ENCODE measurements around the gene MYOG.

The MYOG gene

DNA sequence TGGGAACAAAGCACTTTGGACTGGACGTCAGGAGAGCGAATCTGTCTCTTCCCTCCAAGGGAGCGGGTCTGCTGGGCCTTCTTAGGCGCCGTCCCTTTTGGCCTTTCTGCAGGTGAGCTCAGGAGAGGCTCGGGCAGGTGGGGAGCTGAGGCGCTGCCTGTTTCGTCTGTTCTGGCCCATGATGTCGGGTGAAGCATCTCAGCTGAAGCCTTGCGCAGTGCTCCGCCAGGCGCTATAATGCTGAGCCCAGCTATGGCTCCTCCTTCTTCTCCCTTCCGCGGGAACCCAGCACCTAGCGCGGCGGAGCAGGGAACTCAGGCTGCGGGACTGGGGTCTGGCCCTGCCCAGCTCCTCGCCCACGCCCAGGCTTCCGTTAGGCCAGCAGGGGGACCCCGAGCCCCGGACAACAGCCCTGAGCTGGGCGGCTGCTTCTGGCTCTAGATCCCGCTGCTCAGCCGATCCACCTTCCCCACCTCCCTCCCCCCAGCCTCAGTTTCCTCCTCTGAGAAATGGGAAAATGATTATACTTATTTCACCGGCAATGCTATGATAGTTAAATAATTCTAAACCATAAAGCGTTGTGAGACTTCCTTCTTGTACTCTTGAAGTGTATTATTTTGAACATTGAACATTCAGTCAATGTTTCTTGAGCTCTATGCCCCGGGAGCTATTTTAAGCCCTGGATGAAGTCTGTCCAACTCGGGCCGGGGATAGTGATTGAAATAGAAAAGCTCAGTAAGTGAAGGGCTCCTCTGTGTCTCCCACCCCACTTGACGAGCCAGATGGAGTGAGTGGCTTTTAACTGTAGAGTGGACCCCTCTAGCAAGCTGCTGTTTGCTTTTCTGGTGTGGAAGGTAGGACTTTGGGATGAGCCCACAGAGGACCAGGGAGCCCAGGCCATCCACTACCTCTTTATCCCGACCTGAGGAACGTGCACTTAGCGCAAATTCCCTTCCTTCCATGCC, 32.1 kb upstream of the MYOG start:
- peak; percentile 93 for DNase-seq

DNA sequence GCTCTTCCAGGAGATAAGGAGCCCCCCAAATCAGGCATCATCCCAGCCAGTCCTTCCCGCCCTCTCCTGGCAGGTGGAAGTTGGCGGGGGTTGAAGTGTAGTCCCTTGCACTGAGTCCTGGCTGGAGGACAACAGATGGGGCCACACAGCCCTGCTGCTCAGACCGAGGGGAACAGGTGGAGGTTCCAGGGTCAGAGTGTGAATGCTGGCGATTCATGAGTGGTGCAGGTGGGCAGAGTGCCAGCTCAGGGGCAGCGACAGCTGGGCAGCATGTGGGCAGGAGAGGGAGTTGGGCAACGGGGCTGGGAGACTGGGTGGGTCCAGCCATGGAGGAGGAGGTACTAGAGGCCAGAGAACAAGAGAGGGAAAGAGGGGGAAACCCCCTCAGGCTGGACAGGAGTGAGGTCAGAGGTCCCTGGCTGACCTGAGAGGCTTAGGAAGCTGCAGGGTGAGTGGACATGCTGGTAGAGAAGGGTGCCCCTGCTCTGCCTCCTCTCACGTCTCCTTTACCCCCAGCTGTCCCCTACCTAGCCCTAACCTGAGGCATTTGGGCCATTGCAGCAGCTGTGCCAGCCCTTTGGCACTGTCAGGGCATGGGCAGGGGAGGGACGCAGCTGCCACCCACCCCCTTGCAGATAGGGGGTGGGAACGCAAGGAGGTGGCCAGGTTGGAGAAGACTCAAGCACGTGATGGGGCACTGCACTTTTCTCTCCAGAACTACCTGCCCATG, 30.4 kb upstream of the MYOG start:
- DNase-seq = peak; percentile 75

DNA sequence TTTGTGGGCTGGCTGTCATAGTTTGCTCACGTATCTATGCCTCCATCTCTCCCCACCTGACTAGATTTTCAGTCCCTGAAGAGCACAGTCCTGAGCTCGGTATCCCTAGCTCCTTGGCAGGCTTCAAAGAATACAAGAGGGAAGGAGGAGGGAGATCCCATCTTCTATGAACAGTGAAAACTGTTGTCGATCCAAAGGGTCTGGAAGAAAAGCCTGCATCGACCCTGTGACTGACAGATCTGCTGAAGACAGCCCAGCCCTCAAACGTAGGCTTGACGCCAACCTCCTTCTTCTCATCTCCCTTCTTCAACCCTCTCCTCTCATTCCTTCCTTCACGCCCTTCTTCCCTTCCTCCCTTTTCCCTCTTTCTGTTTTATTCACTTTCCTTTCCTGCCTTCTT, 28.4 kb upstream of the MYOG start:
- no peak for DNase-seq

DNA sequence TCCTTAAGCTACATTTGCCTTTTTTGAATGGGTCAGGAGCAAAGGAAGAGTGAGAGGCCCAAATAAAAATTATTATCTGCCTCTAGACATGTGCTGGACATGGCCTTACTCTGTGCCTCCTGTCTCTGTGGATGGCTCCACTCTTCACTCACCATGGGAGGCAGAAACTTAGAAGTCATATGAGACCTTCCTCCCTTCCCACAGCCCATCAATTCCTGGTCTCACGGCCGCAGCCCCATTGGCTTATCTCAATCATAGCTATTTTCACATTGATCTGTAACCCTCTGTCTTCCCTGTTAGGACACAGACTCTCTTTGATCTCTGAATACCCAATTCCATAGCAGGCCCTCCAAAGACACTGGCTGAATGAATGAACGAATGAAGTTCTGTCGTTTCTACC, 27.5 kb upstream of the MYOG start:
- no peak for DNase-seq

DNA sequence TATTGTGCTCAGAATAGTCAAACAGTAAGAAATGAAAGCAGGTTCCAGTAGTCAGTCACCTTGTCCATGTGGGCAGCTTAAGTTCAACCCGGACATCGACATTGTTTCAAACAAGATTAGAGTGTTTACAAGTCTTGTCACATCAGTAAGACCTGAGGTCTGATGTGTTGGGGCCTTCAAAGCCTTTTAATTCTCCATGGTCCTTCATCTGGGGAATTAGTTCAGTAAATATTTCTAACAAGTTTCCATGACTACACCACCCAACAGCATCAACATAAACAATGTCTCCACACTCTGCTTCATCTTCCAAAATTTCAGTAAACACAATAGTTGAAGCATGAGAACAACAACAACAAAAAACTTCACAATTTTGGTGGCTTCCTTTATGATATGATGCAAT, 26.7 kb upstream of the MYOG start:
- peak; percentile 59 for DNase-seq

DNA sequence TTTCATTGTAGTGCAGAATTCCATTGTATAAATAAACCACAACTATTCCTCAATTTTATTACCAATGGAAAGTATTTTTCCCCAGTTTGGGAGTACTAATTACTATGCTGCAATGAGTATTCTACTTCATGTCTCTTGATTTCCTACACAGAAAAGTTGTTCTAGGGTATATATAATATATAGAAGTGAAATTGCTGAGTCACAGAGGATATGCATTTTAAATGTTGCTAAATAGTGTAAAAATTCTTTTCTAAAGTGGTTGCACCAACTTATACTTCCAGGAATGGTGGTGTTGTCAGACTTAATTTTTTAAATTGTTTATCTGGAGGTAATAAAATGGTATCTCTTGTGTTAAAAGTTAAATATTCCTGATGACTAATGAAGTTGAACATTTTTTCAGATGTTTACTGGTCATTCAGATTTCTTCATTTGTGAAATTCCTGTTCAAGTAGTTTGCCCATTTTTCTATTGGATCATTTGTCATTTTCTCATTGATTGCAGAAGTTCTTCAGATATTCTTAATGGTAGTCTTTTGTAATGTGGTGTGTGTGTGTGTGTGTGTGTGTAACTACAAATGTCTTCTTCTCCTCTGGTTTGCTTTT, 19.1 kb upstream of the MYOG start:
- DNase-seq = no peak

DNA sequence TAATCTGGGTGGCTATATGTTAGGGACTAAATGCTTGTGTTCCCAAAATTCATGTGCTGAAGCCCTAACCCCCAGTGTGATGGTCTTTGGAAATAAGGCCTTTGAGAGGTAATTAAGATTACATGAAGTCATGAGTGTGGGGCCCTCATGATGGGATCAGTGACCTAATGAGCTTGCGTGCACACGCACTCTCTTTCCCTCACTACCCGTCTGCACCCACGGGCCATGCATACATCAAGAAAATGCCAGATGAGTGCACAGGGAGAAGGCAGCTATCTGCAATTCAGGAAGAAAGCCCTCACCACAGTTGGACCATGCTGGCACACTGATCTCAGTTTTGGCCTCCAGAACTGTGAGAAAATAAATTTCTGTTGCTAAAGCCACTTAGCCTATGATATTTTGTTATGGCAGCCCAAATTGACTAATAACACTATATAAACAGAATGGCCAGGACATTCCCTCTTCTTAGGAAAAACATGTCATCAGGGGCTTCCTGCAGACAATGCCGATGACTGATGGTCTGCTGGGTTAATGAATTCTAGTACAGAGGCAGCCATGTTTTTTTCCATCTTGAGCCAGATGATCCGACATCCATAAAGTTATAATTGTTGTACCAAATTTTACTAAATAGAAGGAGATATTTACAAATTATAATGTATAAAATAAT, 18.1 kb upstream of the MYOG start:
- DNase-seq = peak; percentile 69

DNA sequence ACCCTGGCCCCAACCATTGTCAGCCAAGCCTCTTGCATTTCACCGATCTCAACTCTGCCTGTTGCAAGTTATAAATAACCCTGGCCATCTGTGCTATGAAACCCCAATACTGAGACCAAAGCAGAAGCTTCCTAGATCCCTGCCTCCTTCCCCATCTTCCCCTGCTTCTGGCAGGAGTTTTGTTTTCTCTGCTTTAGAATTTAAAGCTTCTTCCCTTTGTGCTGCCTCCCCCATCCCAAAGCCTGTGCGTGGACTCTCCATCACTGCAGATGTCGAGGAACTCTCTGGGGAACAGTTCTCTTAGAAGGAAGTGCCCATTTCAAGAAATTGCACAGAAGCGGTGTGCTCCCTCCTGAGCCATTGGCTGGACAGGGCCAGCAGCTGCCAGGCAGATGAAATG, 17.4 kb upstream of the MYOG start:
- peak; percentile 69 for DNase-seq

DNA sequence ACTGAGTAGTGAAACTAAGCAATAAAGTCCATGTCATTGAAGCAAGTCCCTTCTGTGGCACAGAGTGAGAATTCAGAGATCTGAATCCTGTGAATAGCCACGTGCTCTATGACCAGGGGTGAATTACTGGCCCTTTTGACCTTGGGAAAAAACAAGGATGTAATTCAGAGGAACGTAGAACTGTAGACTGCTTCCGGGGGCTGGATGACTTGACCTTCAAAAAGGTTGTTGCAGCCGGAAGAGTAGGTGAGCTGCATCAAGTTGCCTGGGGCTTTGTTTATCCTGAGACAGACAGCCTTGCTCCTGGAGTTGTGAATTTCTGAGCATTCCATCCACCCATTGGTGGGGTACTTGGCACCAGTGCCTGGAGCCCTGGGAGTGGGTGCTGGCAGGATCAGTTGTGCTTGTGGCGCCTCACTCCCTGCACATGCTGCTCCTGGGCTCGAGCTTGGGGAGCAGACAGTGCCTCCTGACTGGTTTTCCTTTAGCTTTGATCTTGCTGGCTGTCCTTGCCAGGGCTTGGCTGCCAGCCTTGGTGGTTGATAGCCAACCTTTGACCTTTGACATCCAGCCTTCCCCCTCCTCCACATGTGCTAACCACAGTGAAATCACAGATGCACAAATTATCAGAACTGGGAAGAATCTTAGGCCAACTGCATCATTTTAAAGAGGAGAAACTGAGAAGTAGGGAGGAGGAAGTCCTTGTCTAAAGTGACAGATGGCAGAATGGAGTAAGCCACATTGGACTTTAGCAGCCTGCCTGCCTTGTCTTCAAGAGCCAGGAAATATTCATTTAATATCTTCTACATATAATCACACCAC, 16.2 kb upstream of the MYOG start:
- peak; percentile 47 for DNase-seq

DNA sequence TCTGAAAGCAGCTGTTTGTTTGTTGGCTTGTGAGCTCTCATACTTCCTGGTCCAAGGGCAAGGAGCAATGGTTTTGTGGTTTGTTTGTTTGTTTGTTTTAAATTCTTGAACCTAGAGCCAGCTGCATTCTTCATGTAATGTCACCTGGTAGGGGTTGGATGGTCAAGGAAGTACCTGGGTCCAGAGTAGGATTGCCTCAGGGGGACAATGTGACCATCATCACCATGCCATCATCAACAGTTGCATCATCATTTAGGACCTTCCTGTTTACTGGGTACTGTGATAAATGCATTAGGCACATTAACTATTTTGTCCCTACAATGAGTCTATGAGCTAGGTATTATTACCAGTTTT, 14.7 kb upstream of the MYOG start:
- no peak for DNase-seq

DNA sequence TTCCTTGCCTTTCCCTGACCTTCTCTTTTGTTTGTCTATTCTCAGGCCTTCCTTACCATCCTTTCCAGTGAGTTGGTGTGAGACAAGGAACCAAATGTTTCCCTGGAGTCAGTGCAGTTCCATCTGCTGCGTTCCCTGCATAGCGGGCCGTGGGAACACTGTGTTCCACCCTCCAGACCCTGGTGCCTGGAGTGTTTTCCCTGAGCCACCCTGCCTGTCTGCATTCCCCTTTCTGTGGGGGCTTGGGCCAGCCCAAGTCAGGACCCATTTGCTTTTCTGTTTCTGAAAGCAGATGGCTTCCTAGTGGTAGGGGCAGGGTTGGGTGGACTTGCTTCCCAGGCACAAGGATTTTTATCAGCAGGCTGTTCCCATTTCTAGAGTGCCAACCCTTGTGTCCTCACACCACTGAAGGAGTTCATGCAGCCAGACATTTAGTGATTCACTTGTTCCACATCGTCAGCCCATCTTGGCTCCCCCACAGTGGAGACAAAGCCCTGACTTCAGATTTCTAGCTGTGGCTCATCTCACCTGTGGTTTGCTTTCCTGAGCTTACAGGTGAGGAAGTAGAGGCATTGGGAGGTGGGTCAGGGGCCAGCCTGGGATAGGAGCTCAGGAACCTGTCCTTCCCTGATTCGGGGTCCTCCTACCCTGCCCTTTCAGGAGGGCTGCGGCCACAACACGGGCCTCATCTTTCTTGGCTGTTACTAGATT, 14.1 kb upstream of the MYOG start:
- no peak for DNase-seq

DNA sequence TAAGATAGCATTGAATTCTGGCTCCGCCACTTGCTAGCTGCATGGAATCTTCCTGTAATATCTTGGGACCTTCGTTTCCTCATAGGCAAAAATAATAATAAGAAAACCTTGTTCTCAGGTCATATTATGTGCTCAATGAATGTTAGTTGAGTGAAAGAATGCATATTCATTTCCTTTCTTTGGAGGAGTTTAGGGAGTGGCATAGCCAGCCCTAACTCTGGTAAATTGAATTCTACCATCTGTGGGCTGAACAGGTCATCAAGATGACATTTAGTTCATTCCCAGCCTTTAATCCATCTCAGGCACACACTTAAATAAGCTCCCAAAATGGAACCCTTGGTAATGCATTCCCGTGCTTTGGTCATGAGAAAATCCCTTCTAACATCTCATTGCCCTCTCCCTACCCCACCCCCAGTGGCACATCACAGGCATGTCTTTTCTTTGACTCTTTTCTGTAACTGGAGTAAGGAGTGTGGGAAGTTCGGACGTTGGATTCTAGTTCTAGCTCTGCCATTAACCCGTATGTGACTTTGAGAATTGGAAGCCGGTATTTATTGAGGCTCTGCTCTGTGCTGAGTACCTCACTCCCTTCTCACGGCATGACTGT, 13.2 kb upstream of the MYOG start:
- peak; percentile 57 for DNase-seq

DNA sequence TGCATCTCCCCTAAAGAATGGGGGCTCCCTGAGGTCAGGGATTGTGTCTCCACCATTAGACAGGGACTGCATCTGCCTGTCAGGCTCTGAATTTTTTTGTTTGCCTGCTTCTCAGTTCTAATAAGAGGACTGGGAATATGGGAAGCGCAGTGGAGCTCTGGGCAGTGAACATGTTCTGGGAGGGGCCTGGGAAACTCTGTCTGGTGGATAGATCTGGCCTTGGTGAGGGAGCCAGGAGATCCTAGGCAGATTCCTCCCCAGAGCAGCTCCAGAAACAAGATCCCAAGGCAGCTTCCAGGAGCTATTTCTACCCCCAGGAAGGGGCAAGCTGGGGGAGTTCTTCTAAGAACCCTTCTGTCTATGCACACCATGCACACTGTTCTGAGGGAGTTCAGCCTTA, 12.6 kb upstream of the MYOG start:
- no peak for DNase-seq

DNA sequence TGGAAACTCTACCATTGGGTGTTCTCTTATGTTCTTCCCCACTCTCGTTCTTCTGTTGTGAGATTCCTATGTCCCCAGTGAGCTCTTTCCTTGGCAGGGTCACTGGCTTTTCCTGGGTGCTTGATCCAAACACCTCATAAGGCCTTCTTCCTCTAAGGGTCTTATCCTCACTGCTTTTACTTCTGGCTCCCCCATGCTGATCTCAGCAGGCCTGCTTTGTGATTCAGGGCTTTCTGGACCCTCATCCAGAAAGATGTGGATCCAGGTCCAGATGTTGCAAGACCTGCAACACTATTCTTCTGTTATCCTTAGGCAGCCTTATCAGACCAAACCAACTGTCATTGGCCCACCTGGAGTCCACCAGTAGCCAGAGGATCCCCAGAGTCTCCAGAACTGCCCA, 11.2 kb upstream of the MYOG start:
- peak; percentile 51 for DNase-seq

DNA sequence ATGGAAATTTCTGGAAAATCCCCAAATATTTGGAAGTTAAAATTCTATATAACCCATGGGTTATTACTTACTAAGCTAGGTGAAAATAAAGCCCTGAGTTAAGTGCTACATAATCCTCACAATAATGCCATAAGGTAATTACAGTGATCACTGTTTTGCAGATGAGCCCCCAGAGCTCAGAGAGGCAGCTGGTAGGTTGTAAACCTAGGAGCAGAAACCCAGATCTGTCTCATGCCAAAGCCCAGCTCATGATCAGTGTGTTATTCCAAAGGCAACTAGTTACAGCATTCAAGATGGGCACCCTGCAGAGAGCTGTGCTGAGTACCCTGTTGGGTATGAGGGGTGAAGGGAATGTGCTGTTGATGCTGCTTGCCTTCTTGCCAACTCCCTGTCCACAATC, 10.8 kb upstream of the MYOG start:
- DNase-seq = peak; percentile 96

DNA sequence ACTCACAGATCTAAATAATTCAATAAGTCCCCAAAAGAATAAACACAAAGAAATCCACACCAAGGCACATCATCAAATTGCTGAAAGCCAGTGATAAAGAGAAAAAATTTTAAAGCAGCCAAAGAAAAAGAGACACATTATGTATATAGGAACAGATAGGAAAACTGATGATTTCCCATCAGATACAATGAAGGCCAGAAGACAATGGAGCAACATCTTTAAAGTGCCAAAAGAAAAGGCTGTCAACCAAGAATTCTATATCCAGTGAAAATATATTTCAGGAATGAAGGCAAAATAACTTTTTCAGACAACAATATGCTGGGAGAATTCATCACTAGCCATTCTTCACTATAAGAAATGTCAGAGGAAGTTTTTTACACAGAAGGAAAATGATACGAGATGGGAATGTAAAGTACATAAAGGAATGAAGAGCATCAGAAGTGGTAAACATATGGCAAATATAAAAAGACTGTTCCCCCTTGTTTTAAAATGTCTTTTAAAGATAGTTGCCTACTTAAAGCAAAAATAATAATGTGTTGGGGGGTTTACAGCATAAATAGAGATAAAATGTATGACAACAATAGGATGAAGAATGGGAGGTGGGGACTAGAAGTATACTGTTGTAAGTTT, 9.4 kb upstream of the MYOG start:
- DNase-seq = peak; percentile 38

DNA sequence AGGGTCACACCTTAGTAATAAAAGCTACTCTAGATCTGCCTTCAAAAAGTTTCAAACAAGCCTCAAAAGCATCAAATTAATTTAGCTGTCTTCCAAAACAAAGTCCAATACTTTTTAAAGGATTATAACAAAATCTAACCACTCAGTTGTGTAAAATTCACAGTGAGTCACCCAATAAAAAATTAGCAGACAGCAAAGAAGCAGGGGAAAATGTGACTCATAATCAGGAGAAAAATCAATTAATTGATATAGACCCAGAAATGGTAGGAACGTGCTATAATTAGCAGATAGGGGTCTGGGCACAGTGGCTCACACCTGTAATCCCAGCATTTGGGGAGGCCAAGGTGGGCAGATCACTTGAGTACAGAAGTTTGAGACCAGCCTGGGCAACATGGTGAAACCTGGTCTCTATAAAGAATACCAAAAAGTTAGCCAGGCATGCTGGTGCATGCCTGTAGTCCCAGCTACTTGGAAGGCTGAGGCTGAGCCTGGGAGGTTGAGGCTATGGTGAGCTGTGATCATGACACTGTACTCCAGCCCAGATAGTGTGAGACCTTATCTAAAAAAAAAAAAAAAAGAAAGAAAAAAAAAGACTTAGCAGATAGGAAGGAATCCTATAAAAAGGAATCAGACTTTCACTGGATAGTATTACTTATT, 8.1 kb upstream of the MYOG start:
- no peak for DNase-seq

DNA sequence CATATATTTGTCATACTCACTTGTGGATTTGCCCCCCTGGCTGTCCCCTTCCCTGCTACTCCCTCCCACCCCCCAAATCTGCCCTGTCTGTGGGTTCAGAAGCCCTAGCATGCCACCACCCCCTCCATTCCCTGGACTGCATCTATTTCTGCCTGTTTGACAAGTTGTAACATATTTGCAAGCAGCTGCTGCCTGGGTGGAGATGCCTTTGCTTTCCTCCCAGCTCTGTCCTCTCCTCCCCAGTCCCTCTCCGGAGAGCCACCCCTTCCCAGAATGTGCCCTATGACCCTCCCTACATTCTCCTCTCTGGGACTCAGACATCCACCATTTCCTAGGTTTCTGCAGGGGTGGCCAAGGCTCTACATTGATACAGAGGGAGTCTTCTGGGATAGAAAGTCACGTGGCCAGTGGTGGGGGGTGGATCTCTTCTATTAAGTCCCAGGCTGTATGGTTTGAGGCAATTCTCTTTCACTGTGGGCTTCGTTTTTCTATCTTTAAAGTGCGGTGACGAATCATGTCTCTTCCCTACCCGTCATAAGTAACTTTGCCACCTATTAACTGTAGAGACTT, 6.0 kb upstream of the MYOG start:
- no peak for DNase-seq

DNA sequence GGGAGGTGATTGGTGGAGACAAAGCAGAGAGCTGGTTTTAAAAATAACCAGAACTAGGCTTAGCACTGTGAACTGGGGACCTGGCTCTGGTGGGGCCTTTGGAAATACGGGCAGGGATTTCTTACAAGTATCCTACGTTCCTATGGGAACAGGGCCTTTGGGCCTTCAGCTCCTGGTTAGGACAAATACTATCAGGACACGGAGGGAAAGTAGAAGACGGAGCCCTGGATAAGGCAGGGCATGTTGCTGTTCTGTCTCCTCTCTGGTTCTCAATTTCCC, 5.3 kb upstream of the MYOG start:
- DNase-seq = no peak

All from NCI-H82 (cell line).